K562 (cell line): ENCODE measurements around the gene PHACTR2. TPM values are rescaled to one million over a fixed set of nuclear protein-coding genes. Genes with fewer than 3 reads are reported as not detected.

Experiments
- HOXB6 ChIP-seq: fragments of 250-450 bp; sonication (Bioruptor Pico); IDR thresholded peaks from 2 replicates; pipeline ENCODE4 v1.5.1; 2022; ENCODE audit warnings: mild to moderate bottlenecking, borderline replicate concordance
- NR4A1 ChIP-seq, 2 experiments: fragments of 250-450 bp in 1 of 2; fragments of 450-650 bp in 1 of 2; sonication (Bioruptor Pico) in 1 of 2; IDR thresholded peaks; 2 replicates each; pipeline versions ENCODE4 v1.4.0 to v1.6.1; 2016 to 2020; ENCODE audit warnings: mild to moderate bottlenecking in 2 of 2, missing compliant biosample characterization in 1 of 2, missing genetic modification characterization in 1 of 2, moderate library complexity in 1 of 2
- PML ChIP-seq: IDR thresholded peaks from 2 replicates; pipeline ENCODE4 v1.6.1; 2012; ENCODE audit warnings: low read length, inconsistent platforms
- STAT5B ChIP-seq: fragments of 250-450 bp; sonication (Bioruptor Pico); IDR thresholded peaks from 2 replicates; pipeline ENCODE4 v1.8.0; 2021; ENCODE audit warnings: mild to moderate bottlenecking, inconsistent platforms
- polyA plus RNA-seq, 8 experiments: library from polyadenylated mRNA; depleted of rRNA in 4 of 8; stranded (reverse) in 5 of 8; unstranded in 3 of 8; fragments of >200 nt; fragmentation: Nextera tagmentation in 2 of 8; fragmentation: Illumina TruSeq in 1 of 8; extraction: Ambion mirVana in 2 of 8; extraction: Trizol in 1 of 8; gene quantifications; 2 replicates each; pipeline versions ENCODE4 v1.2.1 to v1.2.3, GENCODE V29; 2011 to 2014; ENCODE audit warnings: inconsistent platforms in 1 of 8, missing spikeins in 1 of 8
- total RNA-seq, 7 experiments: library from RNA; depleted of rRNA in 6 of 7; stranded (reverse); fragments of >200 nt in 6 of 7; fragmentation: Illumina TruSeq in 2 of 7; extraction: Trizol in 2 of 7; gene quantifications; 2 replicates each; pipeline versions ENCODE4 v1.2.1 to v1.2.3, GENCODE V29; 2011 to 2021; ENCODE audit warnings: low replicate concordance in 1 of 7
- TF ChIP-seq, protein P1 (sequence below), 2 experiments: fragments of 450-650 bp; formaldehyde crosslinking in 1 of 2; IDR thresholded peaks; 2 replicates each; pipeline versions ENCODE4 v1.4.0 to v1.6.1; 2014 to 2020; ENCODE audit warnings: mild to moderate bottlenecking in 2 of 2, borderline replicate concordance in 1 of 2, low read depth in 1 of 2

PHACTR2 gene
- total and polyA plus RNA-seq, 9 of the 15 experiments (the other 6 are each of a cell fraction or from before 2014, with no cell fraction given) = 5.3 to 52.5 (median 22.9) TPM

GRCh38 chr6:143647732-143648131 is 30.0 kb upstream of the PHACTR2 start (continued):
- TF ChIP-seq, protein P1, sequence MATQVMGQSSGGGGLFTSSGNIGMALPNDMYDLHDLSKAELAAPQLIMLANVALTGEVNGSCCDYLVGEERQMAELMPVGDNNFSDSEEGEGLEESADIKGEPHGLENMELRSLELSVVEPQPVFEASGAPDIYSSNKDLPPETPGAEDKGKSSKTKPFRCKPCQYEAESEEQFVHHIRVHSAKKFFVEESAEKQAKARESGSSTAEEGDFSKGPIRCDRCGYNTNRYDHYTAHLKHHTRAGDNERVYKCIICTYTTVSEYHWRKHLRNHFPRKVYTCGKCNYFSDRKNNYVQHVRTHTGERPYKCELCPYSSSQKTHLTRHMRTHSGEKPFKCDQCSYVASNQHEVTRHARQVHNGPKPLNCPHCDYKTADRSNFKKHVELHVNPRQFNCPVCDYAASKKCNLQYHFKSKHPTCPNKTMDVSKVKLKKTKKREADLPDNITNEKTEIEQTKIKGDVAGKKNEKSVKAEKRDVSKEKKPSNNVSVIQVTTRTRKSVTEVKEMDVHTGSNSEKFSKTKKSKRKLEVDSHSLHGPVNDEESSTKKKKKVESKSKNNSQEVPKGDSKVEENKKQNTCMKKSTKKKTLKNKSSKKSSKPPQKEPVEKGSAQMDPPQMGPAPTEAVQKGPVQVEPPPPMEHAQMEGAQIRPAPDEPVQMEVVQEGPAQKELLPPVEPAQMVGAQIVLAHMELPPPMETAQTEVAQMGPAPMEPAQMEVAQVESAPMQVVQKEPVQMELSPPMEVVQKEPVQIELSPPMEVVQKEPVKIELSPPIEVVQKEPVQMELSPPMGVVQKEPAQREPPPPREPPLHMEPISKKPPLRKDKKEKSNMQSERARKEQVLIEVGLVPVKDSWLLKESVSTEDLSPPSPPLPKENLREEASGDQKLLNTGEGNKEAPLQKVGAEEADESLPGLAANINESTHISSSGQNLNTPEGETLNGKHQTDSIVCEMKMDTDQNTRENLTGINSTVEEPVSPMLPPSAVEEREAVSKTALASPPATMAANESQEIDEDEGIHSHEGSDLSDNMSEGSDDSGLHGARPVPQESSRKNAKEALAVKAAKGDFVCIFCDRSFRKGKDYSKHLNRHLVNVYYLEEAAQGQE (IDR thresholded peaks at IDR 0.05; ENCODE audit: borderline replicate concordance) = peak; percentile 41; the same call in 1 of the 2 replicates
- TF ChIP-seq, protein P1 (CRISPR knock-in tag; IDR thresholded peaks at IDR 0.05; ENCODE audit: low read depth) = no peak
- TF ChIP-seq NR4A1 (CRISPR knock-in tag; IDR thresholded peaks at IDR 0.05) = no peak
- TF ChIP-seq NR4A1 (tag; IDR thresholded peaks at IDR 0.05) = no peak
- no peak for TF ChIP-seq HOXB6 (CRISPR knock-in tag)
- no peak for TF ChIP-seq PML
- TF ChIP-seq STAT5B (CRISPR knock-in tag) = no peak
